Measurements from ENCODE around the gene GSKIP.

- TF ChIP-seq EZH2 (IDR thresholded peaks at IDR 0.05; ENCODE audit: insufficient read depth, poor library complexity, severe bottlenecking) (no peak), EZH2phosphoT487 (IDR thresholded peaks at IDR 0.05; ENCODE audit: insufficient read depth, low read depth) (no peak)
These were observed 21.4 kb downstream of the GSKIP start for GRCh38 chr14:96384740-96385139.
